Caki2 (cell line): Measurements from ENCODE around the gene TNRC6C. TPM values are rescaled to one million over a fixed set of nuclear protein-coding genes. Genes with fewer than 3 reads are reported as not detected.
"Not testable (repeated sequence)": the region's sequence is repeated elsewhere in the genome, so short reads cannot be mapped to it uniquely, and the experiment has no call there.

ENCODE experiments used
- DNase-seq: peaks from one replicate; pipeline ENCODE4 v3.0.0-alpha.2; 2015; ENCODE audit warnings: low read depth
- in situ Hi-C: cut with HindIII; loops from 2 replicates; pipeline ENCODE4 v1.10.0; 2016; ENCODE audit warnings: low sequenced_read_pairs, low pct_unique_long_range_greater_than_20kb, mixed read lengths
- total RNA-seq: library from RNA; depleted of rRNA; stranded (reverse); fragments of >200 nt; shearing (Covaris generic); gene quantifications from 2 replicates; pipeline ENCODE4 v1.2.3, GENCODE V29; 2014; ENCODE audit warnings: low replicate concordance

Gene TNRC6C
- total RNA-seq, 1 experiment from 2014 or later, result 0.91 TPM

DNA sequence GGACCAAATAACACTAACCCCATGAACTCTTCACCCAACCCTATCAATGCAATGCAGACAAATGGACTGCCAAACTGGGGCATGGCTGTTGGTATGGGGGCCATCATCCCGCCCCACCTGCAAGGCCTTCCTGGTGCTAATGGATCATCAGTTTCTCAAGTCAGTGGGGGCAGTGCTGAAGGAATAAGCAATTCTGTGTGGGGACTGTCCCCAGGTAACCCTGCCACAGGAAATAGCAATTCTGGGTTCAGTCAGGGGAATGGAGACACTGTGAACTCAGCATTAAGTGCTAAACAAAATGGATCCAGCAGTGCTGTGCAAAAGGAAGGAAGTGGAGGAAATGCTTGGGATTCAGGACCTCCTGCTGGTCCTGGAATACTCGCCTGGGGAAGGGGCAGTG lies 91.1 kb downstream of the TNRC6C start:
- in situ Hi-C loops, result no loop called here
- DNase-seq, result no peak

DNA sequence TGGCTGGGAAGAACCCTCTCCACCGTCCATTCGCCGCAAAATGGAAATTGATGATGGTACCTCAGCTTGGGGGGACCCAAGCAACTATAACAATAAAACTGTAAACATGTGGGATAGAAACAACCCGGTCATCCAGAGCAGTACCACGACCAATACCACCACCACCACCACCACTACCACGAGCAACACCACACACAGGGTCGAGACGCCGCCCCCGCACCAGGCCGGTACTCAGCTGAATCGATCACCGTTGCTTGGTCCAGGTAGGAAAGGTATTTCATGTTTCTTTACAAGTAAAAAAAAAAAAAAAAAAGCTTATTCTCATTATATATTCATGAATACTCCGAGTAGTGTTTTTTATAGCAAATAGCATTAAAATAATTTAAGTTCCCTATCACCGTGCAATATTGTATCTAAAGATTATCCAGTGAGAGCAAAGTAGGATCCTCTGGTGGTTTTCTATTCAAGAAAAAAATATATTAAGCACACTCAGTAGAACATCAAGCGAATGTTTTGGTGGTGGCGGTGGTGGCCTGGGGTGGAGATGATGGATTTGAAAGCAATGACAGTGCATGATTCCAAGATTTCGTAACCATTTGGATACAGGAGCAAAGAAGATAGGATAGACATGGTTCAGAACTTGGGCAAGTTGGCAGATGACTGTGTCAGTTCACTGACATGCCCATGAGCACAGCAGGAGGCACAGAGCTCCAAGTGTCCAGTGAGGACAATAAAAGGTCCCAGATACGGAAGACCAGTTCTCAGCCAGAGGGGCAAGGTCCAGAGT lies 92.9 kb downstream of the TNRC6C start:
- DNase-seq, result no peak
- in situ Hi-C loops, result no loop called here

- in situ Hi-C loops, result no loop called here
- DNase-seq, result no peak
Observed at GRCh38 chr17:78053777-78054468, 95.4 kb downstream of the TNRC6C start.

- in situ Hi-C loops, result no loop called here
- no peak for DNase-seq
Observed at GRCh38 chr17:78057113-78057740, 98.7 kb downstream of the TNRC6C start.

- DNase-seq, result no peak
- in situ Hi-C loops, result no loop called here
Observed at GRCh38 chr17:78058001-78058400, 99.5 kb downstream of the TNRC6C start.

GRCh38 chr17:78058581-78058980 lies 100.1 kb downstream of the TNRC6C start:
- in situ Hi-C loops, result no loop called here

DNA sequence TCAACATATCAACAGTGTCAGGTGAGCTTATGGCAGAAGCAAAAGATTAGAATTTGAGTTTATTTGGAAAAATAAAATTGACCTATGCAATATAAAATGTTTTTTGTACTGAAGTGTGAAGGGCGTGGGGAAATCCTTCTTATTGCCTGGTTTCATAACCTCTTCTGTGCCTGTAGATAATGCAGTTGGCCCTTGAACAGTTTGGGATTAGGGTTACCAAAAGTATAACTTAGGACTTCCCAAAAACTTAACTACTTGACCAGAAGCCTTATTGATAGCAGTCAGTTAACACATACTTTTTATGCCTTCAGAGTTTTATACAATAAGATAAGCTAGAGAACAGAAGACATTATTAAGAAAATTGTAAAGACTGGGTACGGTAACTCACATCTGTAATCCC lies 104.1 kb downstream of the TNRC6C start:
- DNase-seq, result no peak
- in situ Hi-C loops, result no loop called here

More at GRCh38 chr17:78058581-78058980, 100.1 kb downstream of the TNRC6C start:
- DNase-seq, result no peak

DNA sequence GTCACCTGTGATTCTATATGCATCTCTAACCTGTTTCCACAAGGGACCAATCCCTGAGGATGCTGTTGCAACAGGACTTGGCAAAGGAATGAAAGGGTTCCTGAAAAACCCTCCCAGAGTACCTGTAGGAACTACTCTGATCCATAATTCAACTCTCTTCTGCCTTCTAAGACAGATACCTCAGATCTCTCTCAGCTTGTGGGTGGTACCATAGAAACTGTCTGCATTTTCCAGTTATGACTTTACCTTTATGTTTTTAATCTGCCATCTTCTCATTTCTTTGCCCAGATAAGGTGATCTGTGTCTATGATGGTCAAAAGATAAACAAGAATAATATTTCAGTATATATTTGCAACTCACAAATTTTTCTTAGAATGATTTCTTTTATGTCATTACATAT lies 105.0 kb downstream of the TNRC6C start:
- in situ Hi-C loops, result no loop called here
- DNase-seq, result no peak

- in situ Hi-C loops, result no loop called here
- DNase-seq, result no peak
Observed at GRCh38 chr17:78064708-78065107, 106.2 kb downstream of the TNRC6C start.

GRCh38 chr17:78066976-78067375 lies 108.5 kb downstream of the TNRC6C start:
- in situ Hi-C loops, result not testable (repeated sequence)

DNA sequence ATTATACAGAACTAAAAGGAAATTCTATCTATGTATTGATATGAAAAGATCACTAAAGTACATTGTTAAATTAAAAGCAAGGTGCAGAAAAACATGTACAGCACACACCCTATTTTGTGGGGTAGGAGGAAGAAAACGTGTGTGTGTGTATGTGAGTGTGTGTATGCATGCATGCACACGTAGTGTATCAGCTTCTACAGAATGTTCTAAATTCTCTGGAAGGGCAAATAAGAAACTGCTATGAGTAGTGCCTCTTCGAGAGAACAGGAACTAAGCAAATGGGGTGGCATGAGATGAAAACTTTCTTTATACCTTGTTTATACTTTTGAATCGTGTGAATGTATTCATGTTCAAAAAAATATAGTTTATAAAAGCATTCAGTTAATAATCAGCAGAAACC lies 111.2 kb downstream of the TNRC6C start:
- in situ Hi-C loops, result no loop called here
- no peak for DNase-seq

More at GRCh38 chr17:78066976-78067375, 108.5 kb downstream of the TNRC6C start:
- not testable (repeated sequence) for DNase-seq

- DNase-seq, result no peak
- in situ Hi-C loops, result no loop called here
Observed at GRCh38 chr17:78072961-78073360, 114.5 kb downstream of the TNRC6C start.

DNA sequence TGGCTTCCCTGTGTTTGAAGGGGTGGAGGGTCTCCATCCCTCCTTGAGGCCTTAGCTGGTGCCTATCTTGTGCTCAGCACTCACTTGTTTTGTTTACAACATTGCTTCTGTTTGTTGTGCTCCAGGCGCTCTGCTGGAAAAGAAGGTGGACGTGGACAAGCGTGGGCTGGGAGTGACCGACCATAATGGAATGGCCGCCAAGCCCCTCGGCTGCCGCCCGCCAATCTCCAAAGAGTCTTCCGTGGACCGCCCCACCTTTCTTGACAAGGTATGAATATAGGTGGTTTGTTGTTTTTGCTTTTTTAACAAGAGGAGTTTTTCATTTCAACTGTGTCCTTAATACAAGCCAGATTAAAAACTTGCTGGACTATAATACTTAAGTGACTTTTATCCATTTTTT lies 116.5 kb downstream of the TNRC6C start:
- no peak for DNase-seq
- in situ Hi-C loops, result no loop called here

DNA sequence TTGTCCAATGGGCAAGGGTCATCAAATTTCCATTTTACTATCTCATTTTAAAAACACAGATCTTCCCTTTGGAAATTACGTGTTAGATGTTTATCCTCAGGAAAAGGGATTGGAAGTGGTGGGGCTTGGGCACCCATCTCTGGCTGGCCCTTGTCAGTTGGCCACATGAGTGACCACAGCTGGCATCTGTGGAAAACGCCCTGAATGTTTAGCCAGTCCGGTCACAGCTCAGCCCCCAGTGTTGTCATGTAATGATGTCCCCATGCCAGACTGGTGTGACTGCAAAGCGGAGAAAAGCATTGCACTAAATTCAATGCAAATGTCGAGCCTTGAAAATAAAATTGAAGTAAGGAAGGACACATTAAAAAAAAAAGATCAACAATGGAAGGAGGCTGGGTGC lies 117.0 kb downstream of the TNRC6C start:
- no peak for DNase-seq
- in situ Hi-C loops, result no loop called here

- in situ Hi-C loops, result no loop called here
- DNase-seq, result no peak
Observed at GRCh38 chr17:78079253-78079652, 120.8 kb downstream of the TNRC6C start.

GRCh38 chr17:78081551-78081950 lies 123.0 kb downstream of the TNRC6C start:
- no peak for DNase-seq
- in situ Hi-C loops, result no loop called here

GRCh38 chr17:78082355-78082872 lies 123.9 kb downstream of the TNRC6C start:
- in situ Hi-C loops, DNase-seq: not testable (repeated sequence)

GRCh38 chr17:78082988-78083387 lies 124.5 kb downstream of the TNRC6C start:
- DNase-seq, result no peak
- in situ Hi-C loops, result no loop called here

GRCh38 chr17:78086740-78087139 lies 128.2 kb downstream of the TNRC6C start:
- in situ Hi-C loops, result no loop called here
- no peak for DNase-seq
